Measurements from ENCODE around the gene FSTL4.
A peak's percentile ranks its signal among the peaks of the same experiment; 100 is the strongest.

Gene FSTL4

GRCh38 chr5:133358271-133358670 lies 254.1 kb downstream of the FSTL4 start:
- Histone ChIP-seq H3K9me3 (ENCODE audit: control extremely low read depth in 1 of 5, control insufficient read depth in 4 of 5, insufficient read depth in 2 of 5, low read depth in 1 of 5, low read length in 4 of 5) (no peaks in the 10 kb centered on the region), H3K4me1 (ENCODE audit: control extremely low read depth in 1 of 4, control insufficient read depth in 4 of 4, insufficient read depth in 4 of 4, low read length in 3 of 4) (no peaks in the 10 kb centered on the region), H3K4me3 (ENCODE audit: control insufficient read depth in 1 of 7, extremely low read depth in 1 of 7, insufficient read depth in 4 of 7, low read depth in 2 of 7, low read length in 6 of 7) (no peak overlapping the region), H3K27me3 (replicated peaks in 2 of 5; ENCODE audit: control insufficient read depth in 4 of 5, insufficient read depth in 5 of 5, low read length in 4 of 5) (peaks cover 0 to 2% (median 0%) of the 10 kb centered on the region in 5 experiments), H3K27ac (ENCODE audit: insufficient read depth in 1 of 2, low read depth in 1 of 2, low read length in 2 of 2, poor library complexity in 1 of 2, severe bottlenecking in 2 of 2) (no peak overlapping the region), H3K36me3 (ENCODE audit: control insufficient read depth in 4 of 4, insufficient read depth in 4 of 4, low read length in 3 of 4) (no peaks in the 10 kb centered on the region)
- WGBS (ENCODE audit: insufficient coverage) = 97% methylated on average over 8 of the region's 12 CpGs
- CTCF ChIA-PET = no interaction called here
- POLR2A ChIA-PET = no interaction called here
- DNase-seq = no peak

GRCh38 chr5:133357758-133358157 lies 254.6 kb downstream of the FSTL4 start:
- ChIA-PET CTCF (interaction anchor here (1.1 kb wide), 1 partner anchor 38 kb away, joined by 3 read pairs; no protein-coding TSS in a partner anchor), POLR2A (no interaction called here)
- H3K36me3 ChIP-seq (ENCODE audit: control insufficient read depth in 4 of 4, insufficient read depth in 4 of 4, low read length in 3 of 4) = no peaks in the 10 kb centered on the region
- H3K9me3 ChIP-seq (ENCODE audit: control extremely low read depth in 1 of 5, control insufficient read depth in 4 of 5, insufficient read depth in 2 of 5, low read depth in 1 of 5, low read length in 4 of 5) = no peaks in the 10 kb centered on the region
- no peak for DNase-seq
- no peak overlapping the region for H3K4me3 ChIP-seq (ENCODE audit: control insufficient read depth in 1 of 7, extremely low read depth in 1 of 7, insufficient read depth in 4 of 7, low read depth in 2 of 7, low read length in 6 of 7)
- WGBS (ENCODE audit: insufficient coverage) = 86% methylated on average over 2 of the region's 4 CpGs
- H3K4me1 ChIP-seq (ENCODE audit: control extremely low read depth in 1 of 4, control insufficient read depth in 4 of 4, insufficient read depth in 4 of 4, low read length in 3 of 4) = no peaks in the 10 kb centered on the region
- peaks cover 0 to 2% (median 0%) of the 10 kb centered on the region in 5 experiments for H3K27me3 ChIP-seq (replicated peaks in 2 of 5; ENCODE audit: control insufficient read depth in 4 of 5, insufficient read depth in 5 of 5, low read length in 4 of 5)
- no peak overlapping the region for H3K27ac ChIP-seq (ENCODE audit: insufficient read depth in 1 of 2, low read depth in 1 of 2, low read length in 2 of 2, poor library complexity in 1 of 2, severe bottlenecking in 2 of 2)

GRCh38 chr5:133356984-133357421 lies 255.3 kb downstream of the FSTL4 start:
- H3K27ac ChIP-seq (ENCODE audit: insufficient read depth in 1 of 2, low read depth in 1 of 2, low read length in 2 of 2, poor library complexity in 1 of 2, severe bottlenecking in 2 of 2) = no peak overlapping the region
- no peak overlapping the region for H3K4me3 ChIP-seq (ENCODE audit: control insufficient read depth in 1 of 7, extremely low read depth in 1 of 7, insufficient read depth in 4 of 7, low read depth in 2 of 7, low read length in 6 of 7)
- WGBS (ENCODE audit: insufficient coverage) = 95% methylated on average over 4 of the region's 4 CpGs
- H3K4me1 ChIP-seq (ENCODE audit: control extremely low read depth in 1 of 4, control insufficient read depth in 4 of 4, insufficient read depth in 4 of 4, low read length in 3 of 4) = no peaks in the 10 kb centered on the region
- ChIA-PET CTCF (interaction anchor here (1.1 kb wide), 1 partner anchor 37 kb away, joined by 3 read pairs; no protein-coding TSS in a partner anchor), POLR2A (no interaction called here)
- peaks cover 0 to 2% (median 0%) of the 10 kb centered on the region in 5 experiments for H3K27me3 ChIP-seq (replicated peaks in 2 of 5; ENCODE audit: control insufficient read depth in 4 of 5, insufficient read depth in 5 of 5, low read length in 4 of 5)
- H3K9me3 ChIP-seq (ENCODE audit: control extremely low read depth in 1 of 5, control insufficient read depth in 4 of 5, insufficient read depth in 2 of 5, low read depth in 1 of 5, low read length in 4 of 5) = no peaks in the 10 kb centered on the region
- no peak for DNase-seq
- no peaks in the 10 kb centered on the region for H3K36me3 ChIP-seq (ENCODE audit: control insufficient read depth in 4 of 4, insufficient read depth in 4 of 4, low read length in 3 of 4)

GRCh38 chr5:133356396-133356983 lies 255.9 kb downstream of the FSTL4 start:
- Histone ChIP-seq H3K4me3 (ENCODE audit: control insufficient read depth in 1 of 7, extremely low read depth in 1 of 7, insufficient read depth in 4 of 7, low read depth in 2 of 7, low read length in 6 of 7) (no peak overlapping the region), H3K27me3 (replicated peaks in 2 of 5; ENCODE audit: control insufficient read depth in 4 of 5, insufficient read depth in 5 of 5, low read length in 4 of 5) (peaks cover 0 to 2% (median 0%) of the 10 kb centered on the region in 5 experiments), H3K9me3 (ENCODE audit: control extremely low read depth in 1 of 5, control insufficient read depth in 4 of 5, insufficient read depth in 2 of 5, low read depth in 1 of 5, low read length in 4 of 5) (no peaks in the 10 kb centered on the region), H3K27ac (ENCODE audit: insufficient read depth in 1 of 2, low read depth in 1 of 2, low read length in 2 of 2, poor library complexity in 1 of 2, severe bottlenecking in 2 of 2) (no peak overlapping the region), H3K36me3 (ENCODE audit: control insufficient read depth in 4 of 4, insufficient read depth in 4 of 4, low read length in 3 of 4) (no peaks in the 10 kb centered on the region), H3K4me1 (ENCODE audit: control extremely low read depth in 1 of 4, control insufficient read depth in 4 of 4, insufficient read depth in 4 of 4, low read length in 3 of 4) (no peaks in the 10 kb centered on the region)
- DNase-seq = no peak
- ChIA-PET POLR2A (no interaction called here), CTCF (interaction anchor here (1.1 kb wide), 1 partner anchor 37 kb away, joined by 3 read pairs; no protein-coding TSS in a partner anchor)
- 96% methylated on average over 5 of the region's 5 CpGs for WGBS (ENCODE audit: insufficient coverage)

GRCh38 chr5:133354323-133355185 lies 257.8 kb downstream of the FSTL4 start:
- DNase-seq = peak in 2 of 3 donors; percentile 37 to 55
- 77% methylated on average over 5 of the region's 9 CpGs for WGBS (ENCODE audit: insufficient coverage)
- Histone ChIP-seq H3K9me3 (ENCODE audit: control extremely low read depth in 1 of 5, control insufficient read depth in 4 of 5, insufficient read depth in 2 of 5, low read depth in 1 of 5, low read length in 4 of 5) (no peaks in the 10 kb centered on the region), H3K27me3 (replicated peaks in 2 of 5; ENCODE audit: control insufficient read depth in 4 of 5, insufficient read depth in 5 of 5, low read length in 4 of 5) (no peaks in the 10 kb centered on the region), H3K4me1 (ENCODE audit: control extremely low read depth in 1 of 4, control insufficient read depth in 4 of 4, insufficient read depth in 4 of 4, low read length in 3 of 4) (no peaks in the 10 kb centered on the region), H3K27ac (ENCODE audit: insufficient read depth in 1 of 2, low read depth in 1 of 2, low read length in 2 of 2, poor library complexity in 1 of 2, severe bottlenecking in 2 of 2) (no peak overlapping the region), H3K4me3 (ENCODE audit: control insufficient read depth in 1 of 7, extremely low read depth in 1 of 7, insufficient read depth in 4 of 7, low read depth in 2 of 7, low read length in 6 of 7) (no peak overlapping the region), H3K36me3 (ENCODE audit: control insufficient read depth in 4 of 4, insufficient read depth in 4 of 4, low read length in 3 of 4) (no peaks in the 10 kb centered on the region)
- ChIA-PET POLR2A (no interaction called here), CTCF (interaction anchor here (1.0 kb wide), 1 partner anchor 13 kb away, joined by 3 read pairs; no protein-coding TSS in a partner anchor)

GRCh38 chr5:133353741-133354140 lies 258.6 kb downstream of the FSTL4 start:
- Histone ChIP-seq H3K9me3 (ENCODE audit: control extremely low read depth in 1 of 5, control insufficient read depth in 4 of 5, insufficient read depth in 2 of 5, low read depth in 1 of 5, low read length in 4 of 5) (no peaks in the 10 kb centered on the region), H3K4me1 (ENCODE audit: control extremely low read depth in 1 of 4, control insufficient read depth in 4 of 4, insufficient read depth in 4 of 4, low read length in 3 of 4) (no peaks in the 10 kb centered on the region), H3K27me3 (replicated peaks in 2 of 5; ENCODE audit: control insufficient read depth in 4 of 5, insufficient read depth in 5 of 5, low read length in 4 of 5) (no peaks in the 10 kb centered on the region), H3K27ac (ENCODE audit: insufficient read depth in 1 of 2, low read depth in 1 of 2, low read length in 2 of 2, poor library complexity in 1 of 2, severe bottlenecking in 2 of 2) (no peak overlapping the region), H3K36me3 (ENCODE audit: control insufficient read depth in 4 of 4, insufficient read depth in 4 of 4, low read length in 3 of 4) (no peaks in the 10 kb centered on the region), H3K4me3 (ENCODE audit: control insufficient read depth in 1 of 7, extremely low read depth in 1 of 7, insufficient read depth in 4 of 7, low read depth in 2 of 7, low read length in 6 of 7) (no peak overlapping the region)
- WGBS (ENCODE audit: insufficient coverage) = 100% methylated on average over 8 of the region's 8 CpGs
- POLR2A ChIA-PET = no interaction called here
- DNase-seq = no peak
- CTCF ChIA-PET = interaction anchor here (1.0 kb wide), 1 partner anchor 14 kb away, joined by 3 read pairs; no protein-coding TSS in a partner anchor

- H3K4me1 ChIP-seq (ENCODE audit: control extremely low read depth in 1 of 4, control insufficient read depth in 4 of 4, insufficient read depth in 4 of 4, low read length in 3 of 4) = no peaks in the 10 kb centered on the region
- H3K4me3 ChIP-seq (ENCODE audit: control insufficient read depth in 1 of 7, extremely low read depth in 1 of 7, insufficient read depth in 4 of 7, low read depth in 2 of 7, low read length in 6 of 7) = no peak overlapping the region
- 100% methylated on average over 4 of the region's 4 CpGs for WGBS (ENCODE audit: insufficient coverage)
- no peak overlapping the region for H3K27ac ChIP-seq (ENCODE audit: insufficient read depth in 1 of 2, low read depth in 1 of 2, low read length in 2 of 2, poor library complexity in 1 of 2, severe bottlenecking in 2 of 2)
- ChIA-PET CTCF (interaction anchor here (1.3 kb wide), 1 partner anchor 11 kb away, joined by 3 read pairs; no protein-coding TSS in a partner anchor), POLR2A (no interaction called here)
- no peaks in the 10 kb centered on the region for H3K9me3 ChIP-seq (ENCODE audit: control extremely low read depth in 1 of 5, control insufficient read depth in 4 of 5, insufficient read depth in 2 of 5, low read depth in 1 of 5, low read length in 4 of 5)
- no peaks in the 10 kb centered on the region for H3K36me3 ChIP-seq (ENCODE audit: control insufficient read depth in 4 of 4, insufficient read depth in 4 of 4, low read length in 3 of 4)
- H3K27me3 ChIP-seq (replicated peaks in 2 of 5; ENCODE audit: control insufficient read depth in 4 of 5, insufficient read depth in 5 of 5, low read length in 4 of 5) = no peaks in the 10 kb centered on the region
- no peak for DNase-seq
Measured at GRCh38 chr5:133348406-133348805, 263.9 kb downstream of the FSTL4 start.

Data from common myeloid progenitor, CD34-positive (primary cell).